ENCODE measurements around the gene SLC5A10.

- TF ChIP-seq GATA3 (IDR thresholded peaks at IDR 0.05; ENCODE audit: low read depth, low read length) (no peak), GATA2 (IDR thresholded peaks at IDR 0.05; ENCODE audit: low read depth, low read length) (no peak)
Measured at GRCh38 chr17:18937981-18938691, 13.8 kb upstream of the SLC5A10 start.
